ENCODE results near the gene THSD7A. TPM values are rescaled to one million over a fixed set of nuclear protein-coding genes. Genes with fewer than 3 reads are reported as not detected.

The THSD7A gene
- total RNA-seq, 2 experiments from 2014 or later = not detected

GRCh38 chr7:11587048-11587447 is 244.9 kb downstream of the THSD7A start:
- ATAC-seq (no peak), DNase-seq (no peak)
- H3K36me3 Mint-ChIP-seq (ENCODE audit: low read depth) = no peaks in the 10 kb centered on the region
- no peak overlapping the region for H3K4me3 Mint-ChIP-seq
- CTCF ChIA-PET = no interaction called here
- intact Hi-C loops (cut with micrococcal nuclease) = no loop called here
- TF ChIP-seq, protein P1, sequence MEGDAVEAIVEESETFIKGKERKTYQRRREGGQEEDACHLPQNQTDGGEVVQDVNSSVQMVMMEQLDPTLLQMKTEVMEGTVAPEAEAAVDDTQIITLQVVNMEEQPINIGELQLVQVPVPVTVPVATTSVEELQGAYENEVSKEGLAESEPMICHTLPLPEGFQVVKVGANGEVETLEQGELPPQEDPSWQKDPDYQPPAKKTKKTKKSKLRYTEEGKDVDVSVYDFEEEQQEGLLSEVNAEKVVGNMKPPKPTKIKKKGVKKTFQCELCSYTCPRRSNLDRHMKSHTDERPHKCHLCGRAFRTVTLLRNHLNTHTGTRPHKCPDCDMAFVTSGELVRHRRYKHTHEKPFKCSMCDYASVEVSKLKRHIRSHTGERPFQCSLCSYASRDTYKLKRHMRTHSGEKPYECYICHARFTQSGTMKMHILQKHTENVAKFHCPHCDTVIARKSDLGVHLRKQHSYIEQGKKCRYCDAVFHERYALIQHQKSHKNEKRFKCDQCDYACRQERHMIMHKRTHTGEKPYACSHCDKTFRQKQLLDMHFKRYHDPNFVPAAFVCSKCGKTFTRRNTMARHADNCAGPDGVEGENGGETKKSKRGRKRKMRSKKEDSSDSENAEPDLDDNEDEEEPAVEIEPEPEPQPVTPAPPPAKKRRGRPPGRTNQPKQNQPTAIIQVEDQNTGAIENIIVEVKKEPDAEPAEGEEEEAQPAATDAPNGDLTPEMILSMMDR (IDR thresholded peaks at IDR 0.05) = no peak
- POLR2A ChIA-PET = interaction anchor here (0.5 kb wide), 1 partner anchor 89 kb away, joined by 3 read pairs; no protein-coding TSS in a partner anchor
- no peaks in the 10 kb centered on the region for H3K27me3 Mint-ChIP-seq
- no peak overlapping the region for H3K27ac Mint-ChIP-seq
- H3K9me3 Mint-ChIP-seq = no peaks in the 10 kb centered on the region
- no peaks in the 10 kb centered on the region for H3K4me1 Mint-ChIP-seq (ENCODE audit: low read depth)

GRCh38 chr7:11584406-11585031 is 247.5 kb downstream of the THSD7A start:
- CTCF ChIA-PET = no interaction called here
- H3K27me3 Mint-ChIP-seq = no peaks in the 10 kb centered on the region
- DNase-seq (no peak), ATAC-seq (no peak)
- H3K36me3 Mint-ChIP-seq (ENCODE audit: low read depth) = no peaks in the 10 kb centered on the region
- no peak overlapping the region for H3K27ac Mint-ChIP-seq
- H3K4me1 Mint-ChIP-seq (ENCODE audit: low read depth) = no peaks in the 10 kb centered on the region
- intact Hi-C loops (cut with micrococcal nuclease) = no loop called here
- no peak overlapping the region for H3K4me3 Mint-ChIP-seq
- no peaks in the 10 kb centered on the region for H3K9me3 Mint-ChIP-seq
- TF ChIP-seq, protein P1 (IDR thresholded peaks at IDR 0.05) = no peak
- POLR2A ChIA-PET = no interaction called here

- H3K4me1 Mint-ChIP-seq (ENCODE audit: low read depth) = no peaks in the 10 kb centered on the region
- H3K36me3 Mint-ChIP-seq (ENCODE audit: low read depth) = no peaks in the 10 kb centered on the region
- TF ChIP-seq, protein P1 (IDR thresholded peaks at IDR 0.05) = no peak
- no peaks in the 10 kb centered on the region for H3K27me3 Mint-ChIP-seq
- POLR2A ChIA-PET = no interaction called here
- ATAC-seq (no peak), DNase-seq (no peak)
- no peak overlapping the region for H3K27ac Mint-ChIP-seq
- no peak overlapping the region for H3K4me3 Mint-ChIP-seq
- CTCF ChIA-PET = no interaction called here
- H3K9me3 Mint-ChIP-seq = no peaks in the 10 kb centered on the region
- intact Hi-C loops (cut with micrococcal nuclease) = no loop called here
Measured at GRCh38 chr7:11579141-11579540, 252.9 kb downstream of the THSD7A start.

DNA sequence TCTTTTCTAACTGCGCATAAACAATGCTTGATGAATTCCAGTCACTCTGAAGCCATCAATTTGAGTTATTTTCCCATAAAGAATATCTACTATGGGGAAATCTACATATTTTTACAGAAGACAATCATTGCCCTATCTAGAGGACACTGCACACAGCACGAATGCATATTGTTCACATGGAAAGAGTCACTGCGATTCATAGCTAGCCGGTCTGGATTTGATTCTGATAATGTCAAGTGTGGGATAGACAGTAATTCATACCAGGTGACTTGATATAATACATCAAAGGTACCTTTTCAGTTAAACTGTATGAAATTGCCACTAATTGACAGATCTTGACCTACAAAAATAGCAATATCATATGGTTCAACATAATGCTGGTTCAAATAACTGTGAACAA is 255.7 kb downstream of the THSD7A start:
- TF ChIP-seq, protein P1 (IDR thresholded peaks at IDR 0.05) = no peak
- POLR2A ChIA-PET = no interaction called here
- DNase-seq = no peak
- CTCF ChIA-PET = no interaction called here
- intact Hi-C loops (cut with micrococcal nuclease) = no loop called here
- Mint-ChIP-seq H3K4me1 (ENCODE audit: low read depth) (no peaks in the 10 kb centered on the region), H3K27me3 (no peaks in the 10 kb centered on the region), H3K9me3 (no peaks in the 10 kb centered on the region), H3K36me3 (ENCODE audit: low read depth) (no peaks in the 10 kb centered on the region), H3K4me3 (no peak overlapping the region), H3K27ac (no peak overlapping the region)
- no peak for ATAC-seq

DNA sequence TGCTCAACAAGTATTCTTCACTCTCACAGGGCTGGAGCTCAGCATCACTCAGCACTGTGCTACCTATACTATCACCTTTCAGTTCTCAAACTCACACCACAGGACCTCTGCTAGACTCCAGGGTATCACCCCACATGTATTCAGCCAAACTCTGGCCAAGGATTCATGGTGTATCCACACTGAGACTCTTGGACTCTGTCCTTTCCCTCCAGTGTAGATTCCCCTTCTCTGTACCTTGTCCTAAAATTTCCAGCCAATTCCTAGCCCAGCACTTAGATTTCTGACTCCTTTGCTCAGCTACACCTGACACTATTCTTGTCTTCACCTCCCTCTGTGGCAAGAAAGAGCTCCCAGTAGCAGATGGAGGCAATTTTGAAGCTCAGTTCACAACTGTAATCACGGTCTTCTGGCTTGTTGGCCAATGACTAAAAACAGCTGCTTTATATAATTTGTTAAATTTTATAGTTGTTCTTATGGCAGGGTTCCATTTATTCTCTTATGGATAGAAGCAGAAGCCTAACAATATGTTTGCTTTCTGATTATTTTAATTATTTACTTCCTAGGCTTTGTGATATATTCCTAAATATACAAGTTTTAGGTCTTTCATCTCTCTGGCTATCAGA is 258.8 kb downstream of the THSD7A start:
- Mint-ChIP-seq H3K36me3 (ENCODE audit: low read depth) (no peaks in the 10 kb centered on the region), H3K4me3 (no peak overlapping the region), H3K27ac (no peak overlapping the region), H3K9me3 (no peaks in the 10 kb centered on the region), H3K27me3 (no peaks in the 10 kb centered on the region), H3K4me1 (ENCODE audit: low read depth) (no peaks in the 10 kb centered on the region)
- ChIA-PET POLR2A (no interaction called here), CTCF (no interaction called here)
- DNase-seq (no peak), ATAC-seq (no peak)
- TF ChIP-seq, protein P1 (IDR thresholded peaks at IDR 0.05) = no peak
- intact Hi-C loops (cut with micrococcal nuclease) = no loop called here

All from activated CD8-positive, alpha-beta T cell treated with anti-CD3 and anti-CD28 coated beads for 36 hours (primary cell).